A673 (cell line): ENCODE data around the gene WEE2. TPM values are rescaled to one million over a fixed set of nuclear protein-coding genes. Genes with fewer than 3 reads are reported as not detected.
"Not testable (repeated sequence)": the region's sequence is repeated elsewhere in the genome, so short reads cannot be mapped to it uniquely, and the experiment has no call there.

ENCODE experiments used
- BruUV-seq: library from RNA; stranded (reverse); fragments of 400-500 nt; replicated peaks from 2 replicates; lab custom pipeline; 2021; lab: Mats Ljungman, UMichigan
- CTCF ChIA-PET: fragments of 300-600 bp; sonication (Branson Sonifier 250); formaldehyde crosslinking; loops from one replicate; lab custom pipeline; 2022; ENCODE audit warnings: antibody characterized with exemption; lab: Charles Lee
- POLR2A ChIA-PET: fragments of 300-600 bp; sonication (Branson Sonifier 250); formaldehyde crosslinking; loops from one replicate; lab custom pipeline; 2022; ENCODE audit warnings: antibody characterized with exemption; ENCODE audit not compliant: low non-redundant PET; lab: Charles Lee
- DNase-seq: peaks from one replicate; pipeline ENCODE4 v3.0.0-alpha.2; 2015; ENCODE audit warnings: low spot score
- H3K27ac ChIP-seq: fragments of 200-600 bp; sonication (generic); 2 replicates; pipeline ENCODE4 v1.5.1; 2016; ENCODE audit warnings: mixed run types, low read depth, mild to moderate bottlenecking, mixed read lengths, antibody characterized with exemption, low read length; ENCODE audit not compliant: poor library complexity, severe bottlenecking
- H3K27me3 ChIP-seq: fragments of 200-600 bp; sonication (generic); replicated peaks from 2 replicates; pipeline ENCODE4 v1.6.1; 2017; ENCODE audit warnings: mixed run types, low read depth, mild to moderate bottlenecking, mixed read lengths, antibody characterized with exemption, low read length; ENCODE audit not compliant: insufficient read depth, poor library complexity
- H3K36me3 ChIP-seq: fragments of 200-600 bp; sonication (generic); 2 replicates; pipeline ENCODE4 v1.6.1; 2016; ENCODE audit warnings: mixed run types, mild to moderate bottlenecking, mixed read lengths, antibody characterized with exemption, low read length; ENCODE audit not compliant: insufficient read depth, poor library complexity, severe bottlenecking
- H3K4me1 ChIP-seq: fragments of 200-600 bp; sonication (generic); 2 replicates; pipeline ENCODE4 v1.6.1; 2017; ENCODE audit warnings: mixed run types, mild to moderate bottlenecking, mixed read lengths, antibody characterized with exemption, low read length; ENCODE audit not compliant: insufficient read depth, poor library complexity, severe bottlenecking
- H3K4me3 ChIP-seq: fragments of 200-600 bp; sonication (generic); 2 replicates; pipeline ENCODE4 v1.5.1; 2016; ENCODE audit warnings: low read depth, mixed run types, mild to moderate bottlenecking, mixed read lengths, low read length; ENCODE audit not compliant: poor library complexity, severe bottlenecking
- H3K9me3 ChIP-seq: fragments of 200-600 bp; sonication (generic); 2 replicates; pipeline ENCODE4 v1.6.1; 2016; ENCODE audit warnings: mixed run types, low read depth, mild to moderate bottlenecking, mixed read lengths, antibody characterized with exemption, low read length; ENCODE audit not compliant: poor library complexity, severe bottlenecking
- EZH2 ChIP-seq: fragments of 200-600 bp; sonication (generic); IDR thresholded peaks from 2 replicates; pipeline ENCODE4 v1.6.1; 2017; ENCODE audit warnings: borderline replicate concordance, low read depth, mild to moderate bottlenecking, mixed read lengths, antibody characterized with exemption, low read length; ENCODE audit not compliant: poor library complexity, severe bottlenecking
- intact Hi-C: fragments of 100-400 bp; cut with micrococcal nuclease; formaldehyde crosslinking; loops from one replicate; pipeline ENCODE4 v1.10.0; 2022; ENCODE audit not compliant: unreplicated experiment
- total RNA-seq: library from RNA; stranded (reverse); gene quantifications from 2 replicates; pipeline ENCODE4 v1.2.3, GENCODE V29; 2021
- TF ChIP-seq, protein P1 (sequence below): fragments of 300-800, 200-600 bp; sonication (generic); conservative IDR thresholded peaks from 2 replicates; pipeline ENCODE4 v1.5.1; 2017; ENCODE audit warnings: low read depth, mild to moderate bottlenecking, antibody characterized with exemption, low read length, moderate library complexity, mixed read lengths

WEE2 gene
- total RNA-seq, 1 experiment from 2014 or later: 0.09 TPM

- Histone ChIP-seq H3K4me1 (no peaks in the 10 kb centered on the region), H3K36me3 (peaks cover 65% of the 10 kb centered on the region), H3K4me3 (no peak overlapping the region), H3K27me3 (no peaks in the 10 kb centered on the region), H3K27ac (no peak overlapping the region), H3K9me3 (peaks cover 12% of the 10 kb centered on the region)
- POLR2A ChIA-PET: no interaction called here
- DNase-seq: peak; percentile 39
- TF ChIP-seq, protein P1, sequence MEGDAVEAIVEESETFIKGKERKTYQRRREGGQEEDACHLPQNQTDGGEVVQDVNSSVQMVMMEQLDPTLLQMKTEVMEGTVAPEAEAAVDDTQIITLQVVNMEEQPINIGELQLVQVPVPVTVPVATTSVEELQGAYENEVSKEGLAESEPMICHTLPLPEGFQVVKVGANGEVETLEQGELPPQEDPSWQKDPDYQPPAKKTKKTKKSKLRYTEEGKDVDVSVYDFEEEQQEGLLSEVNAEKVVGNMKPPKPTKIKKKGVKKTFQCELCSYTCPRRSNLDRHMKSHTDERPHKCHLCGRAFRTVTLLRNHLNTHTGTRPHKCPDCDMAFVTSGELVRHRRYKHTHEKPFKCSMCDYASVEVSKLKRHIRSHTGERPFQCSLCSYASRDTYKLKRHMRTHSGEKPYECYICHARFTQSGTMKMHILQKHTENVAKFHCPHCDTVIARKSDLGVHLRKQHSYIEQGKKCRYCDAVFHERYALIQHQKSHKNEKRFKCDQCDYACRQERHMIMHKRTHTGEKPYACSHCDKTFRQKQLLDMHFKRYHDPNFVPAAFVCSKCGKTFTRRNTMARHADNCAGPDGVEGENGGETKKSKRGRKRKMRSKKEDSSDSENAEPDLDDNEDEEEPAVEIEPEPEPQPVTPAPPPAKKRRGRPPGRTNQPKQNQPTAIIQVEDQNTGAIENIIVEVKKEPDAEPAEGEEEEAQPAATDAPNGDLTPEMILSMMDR: peak; percentile 48
- TF ChIP-seq EZH2: no peak
- intact Hi-C loops: no loop called here
- no TSS peak for BruUV-seq
- CTCF ChIA-PET: no interaction called here
Measured at GRCh38 chr7:141752634-141753033, 44.5 kb downstream of the WEE2 start.

GRCh38 chr7:141754939-141755338 is 46.8 kb downstream of the WEE2 start:
- H3K27ac ChIP-seq: no peak overlapping the region
- H3K27me3 ChIP-seq: no peaks in the 10 kb centered on the region
- H3K4me3 ChIP-seq: no peak overlapping the region
- ChIA-PET POLR2A (no interaction called here), CTCF (no interaction called here)
- peaks cover 12% of the 10 kb centered on the region for H3K9me3 ChIP-seq
- H3K36me3 ChIP-seq: peaks cover 45% of the 10 kb centered on the region
- TF ChIP-seq EZH2: no peak
- TF ChIP-seq, protein P1: peak; percentile 64
- peak; percentile 64 for DNase-seq
- no TSS peak for BruUV-seq
- intact Hi-C loops: no loop called here
- H3K4me1 ChIP-seq: no peaks in the 10 kb centered on the region

GRCh38 chr7:141763797-141764196 is 55.6 kb downstream of the WEE2 start, which contains the start of gene TAS2R3:
TSS of gene TAS2R3 (plus strand) at chr7:141764097. CDS start at chr7:141764159, 62 bp downstream.
- intact Hi-C loops: no loop called here
- CTCF ChIA-PET: no interaction called here
- no peak for DNase-seq
- Histone ChIP-seq H3K4me3 (no peak within 1 kb of the TSS), H3K4me1 (no peaks in the 10 kb centered on the region), H3K36me3 (peaks cover 3% of the 10 kb centered on the region), H3K27me3 (no peaks in the 10 kb centered on the region), H3K9me3 (no peaks in the 10 kb centered on the region), H3K27ac (no peak within 1 kb of the TSS)
- BruUV-seq: no TSS peak
- TF ChIP-seq, protein P1: no peak
- no peak for TF ChIP-seq EZH2
- POLR2A ChIA-PET: no interaction called here

DNA sequence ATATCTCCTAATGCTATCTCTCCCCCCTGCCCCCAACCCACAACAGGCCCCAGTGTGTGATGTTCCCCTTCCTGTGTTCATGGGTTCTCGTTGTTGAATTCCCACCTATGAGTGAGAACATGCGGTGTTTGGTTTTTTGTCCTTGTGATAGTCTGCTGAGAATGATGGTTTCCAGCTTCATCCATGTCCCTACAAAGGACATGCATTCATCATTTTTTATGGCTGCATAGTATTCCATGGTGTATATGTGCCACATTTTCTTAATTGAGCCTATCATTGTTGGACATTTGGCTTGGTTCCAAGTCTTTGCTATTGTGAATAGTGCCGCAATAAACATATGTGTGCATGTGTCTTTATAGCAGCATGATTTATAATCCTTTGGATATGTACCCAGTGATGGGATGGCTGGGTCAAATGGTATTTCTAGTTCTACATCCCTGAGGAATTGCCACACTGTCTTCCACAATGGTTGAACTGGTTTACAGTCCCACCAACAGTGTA is 62.0 kb downstream of the WEE2 start:
- H3K27me3 ChIP-seq, DNase-seq, H3K4me1 ChIP-seq, H3K9me3 ChIP-seq, POLR2A ChIA-PET, CTCF ChIA-PET, BruUV-seq, H3K36me3 ChIP-seq, intact Hi-C loops, H3K27ac ChIP-seq, H3K4me3 ChIP-seq: not testable (repeated sequence)
